Calu3 (cell line): Measurements from ENCODE around the gene IL15. TPM values are rescaled to one million over a fixed set of nuclear protein-coding genes. Genes with fewer than 3 reads are reported as not detected.

Source experiments
- BruUV-seq: library from RNA; stranded (reverse); fragments of 400-500 nt; replicated peaks from 2 replicates; lab custom pipeline; 2021; lab: Mats Ljungman, UMichigan
- CTCF ChIA-PET: fragments of 300-600 bp; sonication (Branson Sonifier 250); formaldehyde crosslinking; loops from one replicate; lab custom pipeline; 2022; ENCODE audit warnings: antibody characterized with exemption; lab: Charles Lee
- DNase-seq: peaks from one replicate; pipeline ENCODE4 v3.0.0; 2022
- H3K27ac Mint-ChIP-seq: one replicate; pipeline ENCODE4 v1.8.0; 2022; ENCODE audit warnings: mixed read lengths; ENCODE audit not compliant: unreplicated experiment
- H3K27me3 Mint-ChIP-seq: one replicate; pipeline ENCODE4 v1.8.0; 2022; ENCODE audit warnings: mixed read lengths; ENCODE audit not compliant: unreplicated experiment
- H3K36me3 Mint-ChIP-seq: one replicate; pipeline ENCODE4 v1.8.0; 2022; ENCODE audit warnings: mild to moderate bottlenecking, moderate library complexity, mixed read lengths; ENCODE audit not compliant: insufficient read depth, unreplicated experiment
- H3K4me1 Mint-ChIP-seq: one replicate; pipeline ENCODE4 v1.8.0; 2022; ENCODE audit warnings: mild to moderate bottlenecking, low read depth, mixed read lengths; ENCODE audit not compliant: unreplicated experiment
- H3K4me3 Mint-ChIP-seq: one replicate; pipeline ENCODE4 v1.8.0; 2022; ENCODE audit warnings: mild to moderate bottlenecking, low read depth, moderate library complexity, mixed read lengths; ENCODE audit not compliant: unreplicated experiment
- H3K9me3 Mint-ChIP-seq: one replicate; pipeline ENCODE4 v1.8.0; 2022; ENCODE audit warnings: low read depth, mixed read lengths; ENCODE audit not compliant: unreplicated experiment
- intact Hi-C: fragments of 100-400 bp; cut with micrococcal nuclease; formaldehyde crosslinking; loops from one replicate; pipeline ENCODE4 v1.10.0; 2022; ENCODE audit not compliant: unreplicated experiment
- total RNA-seq: library from RNA; stranded (reverse); gene quantifications from 2 replicates; pipeline ENCODE4 v1.2.3, GENCODE V29; 2022
- TF ChIP-seq, protein P1 (sequence below): fragments of 200-600 bp; IDR thresholded peaks from one replicate; pipeline ENCODE4 v1.8.0; 2022; ENCODE audit warnings: antibody characterized with exemption; ENCODE audit not compliant: unreplicated experiment

The IL15 gene
- total RNA-seq, 1 experiment from 2014 or later = 4.6 TPM

DNA sequence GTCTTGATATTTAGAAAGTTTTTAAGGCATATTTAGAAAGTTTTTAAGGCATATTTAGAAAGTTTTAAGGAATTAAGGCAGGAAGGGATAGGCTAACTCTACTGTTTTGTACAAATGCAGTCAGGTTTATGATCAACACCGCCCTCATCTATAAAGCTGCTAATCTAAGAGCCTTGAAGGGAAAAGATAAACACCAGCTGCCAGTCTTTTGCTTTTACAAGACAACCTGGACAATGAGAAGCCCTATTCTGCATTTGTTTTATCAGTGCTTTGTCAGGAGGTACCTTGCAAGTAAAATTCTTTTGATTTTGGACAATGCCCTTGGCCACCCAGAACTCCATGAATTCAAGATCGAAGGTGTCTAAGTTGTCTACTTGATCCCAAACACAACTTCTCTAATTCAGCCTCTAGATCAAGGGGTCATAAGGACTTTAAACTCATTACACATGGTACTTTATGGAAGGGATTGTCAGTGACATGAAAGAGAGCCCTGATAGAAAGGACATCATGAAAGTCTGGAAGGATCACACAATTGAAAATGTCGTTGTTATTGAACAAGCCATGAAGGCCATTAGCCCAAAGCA is 39.8 kb downstream of the IL15 start:
- no peak overlapping the region for H3K27ac Mint-ChIP-seq
- H3K36me3 Mint-ChIP-seq = no peaks in the 10 kb centered on the region
- intact Hi-C loops = no loop called here
- H3K9me3 Mint-ChIP-seq = no peaks in the 10 kb centered on the region
- no peaks in the 10 kb centered on the region for H3K27me3 Mint-ChIP-seq
- TF ChIP-seq, protein P1, sequence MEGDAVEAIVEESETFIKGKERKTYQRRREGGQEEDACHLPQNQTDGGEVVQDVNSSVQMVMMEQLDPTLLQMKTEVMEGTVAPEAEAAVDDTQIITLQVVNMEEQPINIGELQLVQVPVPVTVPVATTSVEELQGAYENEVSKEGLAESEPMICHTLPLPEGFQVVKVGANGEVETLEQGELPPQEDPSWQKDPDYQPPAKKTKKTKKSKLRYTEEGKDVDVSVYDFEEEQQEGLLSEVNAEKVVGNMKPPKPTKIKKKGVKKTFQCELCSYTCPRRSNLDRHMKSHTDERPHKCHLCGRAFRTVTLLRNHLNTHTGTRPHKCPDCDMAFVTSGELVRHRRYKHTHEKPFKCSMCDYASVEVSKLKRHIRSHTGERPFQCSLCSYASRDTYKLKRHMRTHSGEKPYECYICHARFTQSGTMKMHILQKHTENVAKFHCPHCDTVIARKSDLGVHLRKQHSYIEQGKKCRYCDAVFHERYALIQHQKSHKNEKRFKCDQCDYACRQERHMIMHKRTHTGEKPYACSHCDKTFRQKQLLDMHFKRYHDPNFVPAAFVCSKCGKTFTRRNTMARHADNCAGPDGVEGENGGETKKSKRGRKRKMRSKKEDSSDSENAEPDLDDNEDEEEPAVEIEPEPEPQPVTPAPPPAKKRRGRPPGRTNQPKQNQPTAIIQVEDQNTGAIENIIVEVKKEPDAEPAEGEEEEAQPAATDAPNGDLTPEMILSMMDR = no peak
- no peak overlapping the region for H3K4me3 Mint-ChIP-seq
- BruUV-seq = no TSS peak
- peaks cover 23% of the 10 kb centered on the region for H3K4me1 Mint-ChIP-seq
- no peak for DNase-seq
- CTCF ChIA-PET = no interaction called here

GRCh38 chr4:141680060-141680459 is 43.7 kb downstream of the IL15 start:
- TF ChIP-seq, protein P1 = no peak
- no peaks in the 10 kb centered on the region for H3K27me3 Mint-ChIP-seq
- no peak for DNase-seq
- intact Hi-C loops = no loop called here
- CTCF ChIA-PET = no interaction called here
- peaks cover 40% of the 10 kb centered on the region for H3K4me1 Mint-ChIP-seq
- no peaks in the 10 kb centered on the region for H3K36me3 Mint-ChIP-seq
- H3K27ac Mint-ChIP-seq = peak overlapping the region; percentile 85
- BruUV-seq = no TSS peak
- no peaks in the 10 kb centered on the region for H3K9me3 Mint-ChIP-seq
- no peak overlapping the region for H3K4me3 Mint-ChIP-seq

- Mint-ChIP-seq H3K9me3 (no peaks in the 10 kb centered on the region), H3K36me3 (peaks cover 5% of the 10 kb centered on the region), H3K27me3 (no peaks in the 10 kb centered on the region), H3K4me1 (peaks cover 40% of the 10 kb centered on the region), H3K27ac (peak overlapping the region; percentile 56), H3K4me3 (no peak overlapping the region)
- intact Hi-C loops = no loop called here
- BruUV-seq = no TSS peak
- CTCF ChIA-PET = interaction anchor here (0.6 kb wide), 1 partner anchor 404 kb away, joined by 3 read pairs; no protein-coding TSS in a partner anchor
- no peak for DNase-seq
- TF ChIP-seq, protein P1 = no peak
These were observed 48.4 kb downstream of the IL15 start for GRCh38 chr4:141684785-141685184.

- peak; percentile 15 for DNase-seq
- peaks cover 5% of the 10 kb centered on the region for H3K36me3 Mint-ChIP-seq
- peak overlapping the region; percentile 72 for H3K27ac Mint-ChIP-seq
- intact Hi-C loops = no loop called here
- H3K9me3 Mint-ChIP-seq = no peaks in the 10 kb centered on the region
- no peak overlapping the region for H3K4me3 Mint-ChIP-seq
- BruUV-seq = no TSS peak
- TF ChIP-seq, protein P1 = no peak
- H3K27me3 Mint-ChIP-seq = no peaks in the 10 kb centered on the region
- peaks cover 26% of the 10 kb centered on the region for H3K4me1 Mint-ChIP-seq
- CTCF ChIA-PET = interaction anchor here (0.6 kb wide), 2 partner anchors 48 to 119 kb away, joined by 3 read pairs; no protein-coding TSS in a partner anchor
These were observed 49.9 kb downstream of the IL15 start for GRCh38 chr4:141686146-141686775.
